ENCODE measurements around the gene RHBDF2.
"Not testable (repeated sequence)": the region's sequence is repeated elsewhere in the genome, so short reads cannot be mapped to it uniquely, and the experiment has no call there.

Gene RHBDF2

GRCh38 chr17:76527430-76528111 lies 26.3 kb upstream of the RHBDF2 start:
- Histone ChIP-seq H3K4me1 (ENCODE audit: control insufficient read depth in 2 of 2, insufficient read depth in 1 of 2, low read depth in 1 of 2, low read length in 2 of 2) (peaks cover 26 to 28% of the 10 kb centered on the region in 2 donors), H2AFZ (ENCODE audit: low read length) (peak overlapping the region; percentile 79), H3K4ac (ENCODE audit: low read length) (no peak overlapping the region), H3K79me1 (ENCODE audit: low read depth, low read length) (no peaks in the 10 kb centered on the region), H3K9me3 (replicated peaks in 1 of 2; ENCODE audit: control insufficient read depth in 2 of 2, insufficient read depth in 1 of 2, low read depth in 1 of 2, low read length in 2 of 2) (no peaks in the 10 kb centered on the region), H3K36me3 (replicated peaks in 1 of 2; ENCODE audit: control insufficient read depth in 2 of 2, insufficient read depth in 2 of 2, low read length in 2 of 2) (no peaks in the 10 kb centered on the region), H4K91ac (ENCODE audit: low read depth, low read length, poor library complexity) (no peak overlapping the region), H3K4me3 (ENCODE audit: low read length in 2 of 2) (no peak overlapping the region), H3K27me3 (ENCODE audit: control insufficient read depth in 3 of 3, insufficient read depth in 3 of 3, low read depth in 1 of 3, low read length in 3 of 3) (peaks cover 0 to 14% (median 2%) of the 10 kb centered on the region in 3 experiments), H2BK120ac (ENCODE audit: low read depth, low read length) (no peak overlapping the region), H3K27ac (replicated peaks; ENCODE audit: low read length) (no peak overlapping the region), H2BK12ac (ENCODE audit: low read length) (peak overlapping the region; percentile 30), H3K18ac (ENCODE audit: low read length) (peak overlapping the region; percentile 91), H4K8ac (ENCODE audit: low read depth, low read length) (peak overlapping the region; percentile 48), H2AK5ac (ENCODE audit: low read depth, low read length) (peak overlapping the region; percentile 6), H3K4me2 (ENCODE audit: insufficient read depth, low read length, poor library complexity, severe bottlenecking) (peak overlapping the region; percentile 11), H3K9ac (ENCODE audit: low read depth, low read length, poor library complexity) (no peak overlapping the region), H3K23ac (ENCODE audit: low read depth, low read length, poor library complexity) (no peak overlapping the region), H2BK5ac (ENCODE audit: low read length) (no peak overlapping the region), H3K14ac (ENCODE audit: low read length) (no peak overlapping the region), H2BK15ac (ENCODE audit: low read length) (peak overlapping the region; percentile 91)
- DNase-seq (ENCODE audit: low spot score), result no peak
- WGBS, 2 donors (ENCODE audit: extremely low coverage in 2 of 2, insufficient read length in 2 of 2, insufficient replicate concordance in 1 of 2), result no CpG with 5 or more reads among the region's 26 CpGs

GRCh38 chr17:76527016-76527415 lies 25.8 kb upstream of the RHBDF2 start:
- H4K91ac ChIP-seq (ENCODE audit: low read depth, low read length, poor library complexity); H2BK120ac ChIP-seq (ENCODE audit: low read depth, low read length); H3K36me3 ChIP-seq (replicated peaks in 1 of 2; ENCODE audit: control insufficient read depth in 2 of 2, insufficient read depth in 2 of 2, low read length in 2 of 2); H3K9ac ChIP-seq (ENCODE audit: low read depth, low read length, poor library complexity); H3K27ac ChIP-seq (replicated peaks; ENCODE audit: low read length); H3K9me3 ChIP-seq (replicated peaks in 1 of 2; ENCODE audit: control insufficient read depth in 2 of 2, insufficient read depth in 1 of 2, low read depth in 1 of 2, low read length in 2 of 2); H2BK5ac ChIP-seq (ENCODE audit: low read length); H3K4me3 ChIP-seq (ENCODE audit: low read length in 2 of 2); H3K14ac ChIP-seq (ENCODE audit: low read length); H3K18ac ChIP-seq (ENCODE audit: low read length); H3K4ac ChIP-seq (ENCODE audit: low read length); H2BK12ac ChIP-seq (ENCODE audit: low read length); H3K79me1 ChIP-seq (ENCODE audit: low read depth, low read length); DNase-seq (ENCODE audit: low spot score); H4K8ac ChIP-seq (ENCODE audit: low read depth, low read length); H3K23ac ChIP-seq (ENCODE audit: low read depth, low read length, poor library complexity): not testable (repeated sequence)
- Histone ChIP-seq H3K4me1 (ENCODE audit: control insufficient read depth in 2 of 2, insufficient read depth in 1 of 2, low read depth in 1 of 2, low read length in 2 of 2) (peaks cover 26 to 28% of the 10 kb centered on the region in 2 donors), H2AK5ac (ENCODE audit: low read depth, low read length) (peak overlapping the region; percentile 6), H2AFZ (ENCODE audit: low read length) (peak overlapping the region; percentile 79), H2BK15ac (ENCODE audit: low read length) (peak overlapping the region; percentile 91), H3K4me2 (ENCODE audit: insufficient read depth, low read length, poor library complexity, severe bottlenecking) (peak overlapping the region; percentile 2), H3K27me3 (ENCODE audit: control insufficient read depth in 3 of 3, insufficient read depth in 3 of 3, low read depth in 1 of 3, low read length in 3 of 3) (peaks cover 0 to 20% (median 2%) of the 10 kb centered on the region in 3 experiments)
- no CpG with 5 or more reads among the region's 9 CpGs for WGBS, 2 donors (ENCODE audit: extremely low coverage in 2 of 2, insufficient read length in 2 of 2, insufficient replicate concordance in 1 of 2)

GRCh38 chr17:76525513-76525833 lies 24.2 kb upstream of the RHBDF2 start:
- Histone ChIP-seq H3K27me3 (ENCODE audit: control insufficient read depth in 3 of 3, insufficient read depth in 3 of 3, low read depth in 1 of 3, low read length in 3 of 3) (peaks cover 0 to 33% (median 2%) of the 10 kb centered on the region in 3 experiments), H3K4me1 (ENCODE audit: control insufficient read depth in 2 of 2, insufficient read depth in 1 of 2, low read depth in 1 of 2, low read length in 2 of 2) (peaks cover 22 to 24% of the 10 kb centered on the region in 2 donors)
- DNase-seq (ENCODE audit: low spot score); H2BK12ac ChIP-seq (ENCODE audit: low read length); H3K18ac ChIP-seq (ENCODE audit: low read length); H4K8ac ChIP-seq (ENCODE audit: low read depth, low read length); H2AFZ ChIP-seq (ENCODE audit: low read length); H4K91ac ChIP-seq (ENCODE audit: low read depth, low read length, poor library complexity); H3K4ac ChIP-seq (ENCODE audit: low read length); H2BK120ac ChIP-seq (ENCODE audit: low read depth, low read length); H3K36me3 ChIP-seq (replicated peaks in 1 of 2; ENCODE audit: control insufficient read depth in 2 of 2, insufficient read depth in 2 of 2, low read length in 2 of 2); H3K4me2 ChIP-seq (ENCODE audit: insufficient read depth, low read length, poor library complexity, severe bottlenecking); H2BK5ac ChIP-seq (ENCODE audit: low read length); H3K9me3 ChIP-seq (replicated peaks in 1 of 2; ENCODE audit: control insufficient read depth in 2 of 2, insufficient read depth in 1 of 2, low read depth in 1 of 2, low read length in 2 of 2); H3K14ac ChIP-seq (ENCODE audit: low read length); H2AK5ac ChIP-seq (ENCODE audit: low read depth, low read length); H3K27ac ChIP-seq (replicated peaks; ENCODE audit: low read length); H2BK15ac ChIP-seq (ENCODE audit: low read length); H3K23ac ChIP-seq (ENCODE audit: low read depth, low read length, poor library complexity); H3K9ac ChIP-seq (ENCODE audit: low read depth, low read length, poor library complexity); H3K79me1 ChIP-seq (ENCODE audit: low read depth, low read length); H3K4me3 ChIP-seq (ENCODE audit: low read length in 2 of 2): not testable (repeated sequence)
- WGBS, 2 donors (ENCODE audit: extremely low coverage in 2 of 2, insufficient read length in 2 of 2, insufficient replicate concordance in 1 of 2), result no CpG with 5 or more reads among the region's 8 CpGs

- Histone ChIP-seq H4K8ac (ENCODE audit: low read depth, low read length) (no peak overlapping the region), H3K36me3 (replicated peaks in 1 of 2; ENCODE audit: control insufficient read depth in 2 of 2, insufficient read depth in 2 of 2, low read length in 2 of 2) (no peaks in the 10 kb centered on the region), H3K14ac (ENCODE audit: low read length) (peak overlapping the region; percentile 8), H3K4me3 (ENCODE audit: low read length in 2 of 2) (no peak overlapping the region), H2BK15ac (ENCODE audit: low read length) (no peak overlapping the region), H3K9me3 (replicated peaks in 1 of 2; ENCODE audit: control insufficient read depth in 2 of 2, insufficient read depth in 1 of 2, low read depth in 1 of 2, low read length in 2 of 2) (no peaks in the 10 kb centered on the region), H3K9ac (ENCODE audit: low read depth, low read length, poor library complexity) (peak overlapping the region; percentile 78), H2AFZ (ENCODE audit: low read length) (peak overlapping the region; percentile 49), H3K27me3 (ENCODE audit: control insufficient read depth in 3 of 3, insufficient read depth in 3 of 3, low read depth in 1 of 3, low read length in 3 of 3) (peaks cover 0 to 39% (median 2%) of the 10 kb centered on the region in 3 experiments), H3K79me1 (ENCODE audit: low read depth, low read length) (peaks cover 1% of the 10 kb centered on the region), H2BK120ac (ENCODE audit: low read depth, low read length) (no peak overlapping the region), H3K4ac (ENCODE audit: low read length) (no peak overlapping the region), H2BK5ac (ENCODE audit: low read length) (no peak overlapping the region), H3K4me1 (ENCODE audit: control insufficient read depth in 2 of 2, insufficient read depth in 1 of 2, low read depth in 1 of 2, low read length in 2 of 2) (peaks cover 16 to 18% of the 10 kb centered on the region in 2 donors), H2BK12ac (ENCODE audit: low read length) (peak overlapping the region; percentile 41), H2AK5ac (ENCODE audit: low read depth, low read length) (peak overlapping the region; percentile 65), H4K91ac (ENCODE audit: low read depth, low read length, poor library complexity) (no peak overlapping the region), H3K27ac (replicated peaks; ENCODE audit: low read length) (no peak overlapping the region), H3K4me2 (ENCODE audit: insufficient read depth, low read length, poor library complexity, severe bottlenecking) (no peak overlapping the region), H3K18ac (ENCODE audit: low read length) (peak overlapping the region; percentile 80), H3K23ac (ENCODE audit: low read depth, low read length, poor library complexity) (peak overlapping the region; percentile 68)
- whole genome bisulfite sequencing, 2 donors (ENCODE audit: extremely low coverage in 2 of 2, insufficient read length in 2 of 2, insufficient replicate concordance in 1 of 2), result no CpG with 5 or more reads among the region's 25 CpGs
- DNase-seq (ENCODE audit: low spot score), result no peak
Measured at GRCh38 chr17:76524598-76525512, 23.6 kb upstream of the RHBDF2 start.
